Right lung (tissue), 5 donors: Measurements from ENCODE around the gene MUC15. TPM values are rescaled to one million over a fixed set of nuclear protein-coding genes. Genes with fewer than 3 reads are reported as not detected.

ENCODE experiments used
- DNase-seq, 2 donors: peaks; one replicate each; pipeline ENCODE4 v3.0.0-alpha.2; 2013
- polyA plus RNA-seq, 5 donors: library from polyadenylated mRNA; unstranded; fragments of 120-200 nt; gene quantifications; one replicate each; pipeline versions ENCODE4 v1.2.1 to v1.2.3, GENCODE V29; 2013; ENCODE audit warnings: inconsistent platforms in 1 of 5, low replicate concordance in 1 of 5; ENCODE audit not compliant: insufficient read length in 5 of 5, insufficient read depth in 1 of 5

Gene MUC15
- polyA plus RNA-seq, 5 donors = 0.80 to 1.8 (median 1.4) TPM

DNA sequence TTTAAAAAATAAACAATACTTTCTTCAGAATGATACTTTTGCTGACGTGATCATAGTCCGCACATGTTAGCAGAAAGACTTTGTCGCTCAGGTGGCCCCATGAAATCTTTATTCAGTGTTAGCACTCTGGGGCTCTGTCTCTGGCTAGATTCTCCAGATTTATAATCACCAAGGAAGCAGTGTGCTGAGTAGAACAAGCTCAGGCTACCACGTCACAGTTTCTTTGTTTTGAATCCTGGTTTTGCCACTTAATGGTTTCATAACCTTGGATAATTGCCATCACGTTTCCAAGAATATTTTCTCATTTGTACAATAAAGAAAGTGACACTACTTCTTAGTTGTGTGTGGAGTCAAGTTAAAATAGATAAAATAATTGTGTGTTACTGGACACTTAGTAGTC is 3.9 kb upstream of the MUC15 start:
- DNase-seq = peak in 1 of 2 donors; percentile 42

DNA sequence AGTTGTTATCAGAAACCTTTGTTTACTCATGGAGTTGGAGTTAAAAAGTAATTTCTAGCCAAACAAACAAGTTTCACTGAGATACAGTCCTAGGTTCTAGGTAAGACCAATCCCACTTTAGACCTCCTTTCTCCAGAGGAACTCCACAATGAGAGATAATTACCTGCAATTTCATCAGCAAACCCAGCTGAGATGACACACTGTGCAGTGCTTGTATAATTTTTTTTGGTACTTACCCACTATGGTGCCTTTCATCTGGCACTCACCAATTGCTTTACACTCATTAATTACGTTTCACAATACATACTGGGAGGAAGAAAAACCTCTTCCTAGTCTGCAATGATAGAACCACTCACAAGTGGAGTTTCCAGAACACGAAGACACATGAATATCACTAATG is 1.8 kb upstream of the MUC15 start:
- DNase-seq = no peak

DNA sequence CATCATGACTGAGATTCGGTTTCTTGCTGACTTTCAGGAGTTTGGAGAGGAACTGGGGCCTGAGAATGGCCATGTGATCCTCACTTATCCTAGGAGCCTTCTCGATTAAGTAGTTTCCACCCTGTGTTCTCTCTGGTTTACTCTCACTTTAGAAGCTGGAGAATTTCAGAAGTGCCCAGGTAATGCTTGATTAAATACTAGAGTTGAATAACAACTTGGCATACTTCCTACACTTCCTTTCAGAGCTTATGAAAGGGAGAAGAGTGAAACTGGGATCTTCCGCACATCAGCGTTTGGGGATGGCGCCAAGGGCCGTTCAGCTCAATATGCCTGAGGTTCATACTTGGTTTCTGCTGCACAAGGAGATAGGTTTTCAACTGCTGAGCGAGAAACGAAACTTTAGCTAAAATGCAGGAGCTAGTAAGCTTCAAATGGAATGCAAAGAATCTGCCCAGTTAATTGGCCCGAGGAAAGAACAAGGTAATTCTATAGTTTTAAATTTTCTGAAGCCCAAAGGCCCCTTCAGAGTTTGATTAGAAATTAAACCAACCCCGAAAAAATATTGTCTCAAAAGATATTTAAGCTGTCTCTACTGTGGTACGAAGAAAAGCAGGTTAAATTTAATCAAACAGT is 823 bp upstream of the MUC15 start:
- no peak for DNase-seq

DNA sequence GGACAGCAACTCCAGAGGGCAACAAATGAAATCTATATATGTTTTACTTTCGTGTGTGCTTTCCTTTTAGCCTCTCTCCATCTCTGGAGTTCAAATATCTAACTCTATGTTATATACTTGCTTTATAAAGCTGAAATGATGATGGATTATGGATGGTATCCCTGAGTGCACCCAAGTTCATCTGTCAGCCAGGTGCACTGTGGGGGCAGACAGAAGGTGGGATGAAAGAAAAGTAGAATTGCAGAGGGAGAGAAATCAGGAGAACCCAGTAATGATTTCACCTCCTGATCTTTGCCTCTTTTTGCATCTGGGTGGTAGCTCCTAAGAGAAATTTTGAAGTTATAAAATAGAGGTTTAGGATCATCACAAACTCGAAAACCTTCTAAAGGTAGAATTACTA is 2.4 kb downstream of the MUC15 start:
- DNase-seq = no peak

DNA sequence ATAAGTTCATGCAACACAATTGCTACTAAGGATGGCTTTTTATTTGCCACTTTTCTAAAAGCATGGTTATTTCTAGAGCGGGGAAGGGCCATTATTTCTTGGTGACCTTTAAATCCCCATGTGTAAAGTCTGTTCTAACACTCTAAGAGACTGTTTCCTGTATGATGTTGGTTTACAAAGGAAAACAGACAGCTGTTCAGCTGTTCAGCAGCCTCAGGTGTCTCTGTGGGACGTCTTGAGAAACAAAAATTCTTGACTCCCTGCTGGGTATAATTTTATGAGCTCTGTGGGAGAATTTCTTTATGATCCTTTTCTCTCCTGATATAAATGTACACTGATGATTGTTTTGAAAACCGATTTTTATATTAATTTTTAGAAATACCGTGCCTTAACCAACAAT is 13.9 kb downstream of the MUC15 start:
- DNase-seq = no peak

DNA sequence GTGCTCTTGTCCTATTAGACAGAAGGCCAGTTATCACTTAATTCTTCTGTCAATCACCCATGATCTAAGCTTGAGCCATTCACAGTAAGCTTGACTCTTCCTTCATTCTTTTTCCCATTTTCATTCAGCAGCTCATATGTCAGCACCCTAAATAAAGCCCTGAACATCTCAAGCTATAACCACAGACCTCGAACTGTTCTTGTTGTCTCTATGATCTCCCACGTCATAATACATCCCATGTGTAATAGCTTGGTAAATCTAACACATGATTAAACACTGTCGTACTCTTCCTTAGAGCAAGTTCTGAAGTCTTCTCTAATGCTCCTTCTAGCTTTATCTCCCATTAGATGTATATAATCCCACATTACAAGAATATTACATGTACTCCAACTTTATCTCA is 14.4 kb downstream of the MUC15 start:
- DNase-seq = no peak

DNA sequence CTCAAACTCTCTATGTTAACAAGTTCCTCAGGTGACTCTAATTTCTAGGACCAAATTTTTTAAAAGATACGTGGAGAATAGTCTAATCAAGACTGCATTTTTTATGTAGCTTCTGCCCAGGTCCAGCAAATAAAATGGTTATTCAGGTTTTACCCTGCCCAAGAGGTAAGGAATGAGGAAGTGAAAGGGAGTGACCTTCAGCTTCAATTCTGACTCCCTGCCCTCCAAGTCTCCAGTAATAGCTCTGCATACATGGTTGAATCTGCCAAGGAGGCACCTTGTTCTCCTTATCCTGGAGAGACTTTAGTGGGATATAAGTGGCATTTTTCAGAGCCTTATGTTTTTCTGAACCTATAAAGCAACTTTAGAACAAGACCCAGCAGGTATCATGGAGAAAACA is 15.5 kb downstream of the MUC15 start:
- DNase-seq = no peak

DNA sequence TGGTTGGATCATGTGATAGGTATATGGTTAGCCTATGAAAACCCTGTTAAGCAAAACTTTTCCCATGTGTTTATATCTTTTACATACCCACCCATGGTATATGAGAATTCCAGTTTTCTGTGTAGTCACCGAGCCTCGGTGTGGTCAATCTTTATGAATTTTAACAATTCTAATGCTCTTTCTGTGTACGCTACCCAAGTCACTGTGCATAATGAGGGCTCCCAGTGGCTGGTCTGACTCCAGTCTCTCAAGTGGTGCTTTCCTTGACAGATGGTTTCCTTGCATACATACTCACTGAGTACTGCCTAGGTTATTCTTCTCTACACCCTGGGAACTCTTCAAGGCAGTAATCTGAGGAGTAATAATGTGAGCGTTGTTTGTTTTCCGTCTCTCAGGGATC is 17.6 kb downstream of the MUC15 start:
- no peak for DNase-seq

DNA sequence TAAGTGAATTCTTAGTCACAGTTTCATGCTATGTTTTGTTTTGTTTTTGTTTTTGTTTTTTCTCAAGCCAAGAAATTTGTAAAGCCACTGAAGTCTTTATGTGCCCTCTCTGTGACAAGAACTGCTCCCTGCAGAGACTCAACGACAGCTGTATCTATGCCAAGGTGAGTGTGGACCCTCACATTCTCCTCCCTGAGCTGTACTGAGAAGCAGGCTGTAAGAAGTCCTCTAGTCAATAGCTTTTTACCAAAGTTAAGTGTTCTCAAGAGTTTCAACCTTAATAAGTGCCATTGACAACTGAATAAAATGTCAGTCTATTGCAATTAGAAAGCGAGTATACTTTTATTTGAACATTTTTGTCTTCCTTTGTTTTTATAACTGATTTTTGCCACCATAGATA is 18.9 kb downstream of the MUC15 start:
- DNase-seq = no peak

DNA sequence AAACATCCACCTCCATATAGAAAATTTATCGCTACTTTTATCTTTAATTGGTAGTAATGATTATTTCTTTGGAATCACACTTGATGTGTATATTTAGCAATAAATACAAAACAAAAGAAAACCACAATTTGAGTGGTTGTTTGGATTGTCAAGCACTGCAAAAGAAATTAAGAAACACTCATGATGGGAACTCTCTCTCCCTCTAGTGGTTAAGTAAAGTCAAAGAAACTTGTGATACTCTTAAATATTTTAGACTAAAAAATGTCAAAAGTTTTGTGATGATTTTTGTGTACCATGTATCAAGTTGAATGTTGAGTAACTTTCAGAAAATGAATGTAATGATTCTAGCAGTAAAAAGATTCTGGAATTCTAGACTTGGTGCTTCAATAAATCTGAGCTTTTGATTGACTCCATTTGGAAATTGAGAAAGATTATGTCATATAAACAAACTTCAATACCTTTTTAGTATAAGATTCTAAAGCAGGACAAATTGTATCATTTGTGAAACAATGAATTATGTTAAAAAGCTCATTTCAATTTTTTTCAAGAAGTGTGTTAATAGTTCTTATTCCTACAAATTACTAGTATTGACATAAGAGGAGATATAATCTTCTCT is 20.8 kb downstream of the MUC15 start:
- DNase-seq = no peak

DNA sequence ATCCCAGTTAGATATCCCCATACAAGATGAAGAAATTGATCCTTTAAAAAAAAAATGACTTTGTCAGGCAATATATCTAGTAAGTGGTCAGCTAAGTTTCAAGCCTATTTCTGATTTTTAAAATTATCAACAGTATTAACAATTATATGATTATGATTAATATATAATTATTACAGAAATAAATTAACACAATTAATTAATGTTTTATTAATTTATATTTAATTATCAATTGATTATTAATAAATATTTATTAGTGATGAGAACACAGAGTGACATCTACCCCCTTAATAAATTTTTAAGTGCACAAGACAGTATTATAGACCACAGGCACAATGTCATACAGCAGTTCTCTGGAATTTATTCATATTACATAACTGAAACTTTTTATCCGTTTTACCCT is 22.0 kb downstream of the MUC15 start:
- DNase-seq = no peak

DNA sequence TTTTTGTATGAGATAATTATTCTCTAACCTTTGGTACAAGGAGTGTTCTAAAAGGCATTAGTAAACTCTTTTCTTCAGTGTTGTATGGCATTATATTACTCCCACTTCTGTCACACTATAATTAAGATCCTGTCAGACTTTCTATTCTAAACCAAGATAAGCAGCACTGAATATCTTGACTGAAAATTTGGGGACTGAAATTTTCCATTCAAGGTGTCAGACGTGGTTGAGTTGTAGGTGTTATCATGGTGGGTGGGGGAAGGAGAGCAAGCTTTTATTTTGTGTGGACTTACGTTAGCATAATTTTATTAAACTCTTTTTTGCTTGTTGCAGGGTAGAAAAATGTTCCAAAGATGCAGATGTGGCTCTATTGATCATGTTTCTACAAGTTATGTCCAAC is 22.9 kb downstream of the MUC15 start:
- no peak for DNase-seq

DNA sequence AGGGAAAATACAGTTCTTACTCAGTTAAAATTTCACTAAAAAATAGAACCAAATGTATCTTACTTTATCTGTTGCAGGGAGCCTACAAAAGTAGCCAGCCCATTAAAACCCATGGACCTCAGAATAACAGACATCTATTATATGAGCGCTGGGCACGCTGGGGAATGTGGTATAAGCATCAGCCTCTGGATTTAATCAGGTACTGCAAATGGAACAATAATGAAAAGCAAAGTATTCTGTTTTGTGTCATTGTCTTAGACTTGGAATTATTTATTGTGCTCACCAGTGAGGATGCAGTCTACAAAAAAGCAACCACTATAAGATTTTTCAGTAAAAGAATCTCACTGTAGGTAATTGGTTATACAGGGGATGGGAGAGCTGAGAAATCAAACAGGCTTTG is 30.2 kb downstream of the MUC15 start:
- no peak for DNase-seq

DNA sequence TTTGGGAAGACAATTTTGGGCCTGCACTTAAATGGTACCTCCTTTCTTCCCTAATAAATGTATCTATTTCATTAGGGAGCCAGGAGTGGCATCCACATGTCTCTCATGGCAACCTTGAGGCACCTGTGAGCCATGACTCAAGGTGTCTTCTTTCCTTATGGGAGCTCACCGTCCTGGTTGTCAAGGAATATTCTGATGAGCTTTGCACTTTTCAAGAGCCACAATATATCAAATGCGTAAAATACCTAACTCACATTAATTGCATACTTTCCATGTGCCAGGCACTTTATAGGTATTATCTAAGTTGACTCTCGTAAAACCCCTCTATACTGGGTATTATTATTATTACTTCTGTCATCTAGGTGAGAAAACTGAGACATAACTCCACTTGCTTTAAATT is 32.5 kb downstream of the MUC15 start:
- DNase-seq = no peak

DNA sequence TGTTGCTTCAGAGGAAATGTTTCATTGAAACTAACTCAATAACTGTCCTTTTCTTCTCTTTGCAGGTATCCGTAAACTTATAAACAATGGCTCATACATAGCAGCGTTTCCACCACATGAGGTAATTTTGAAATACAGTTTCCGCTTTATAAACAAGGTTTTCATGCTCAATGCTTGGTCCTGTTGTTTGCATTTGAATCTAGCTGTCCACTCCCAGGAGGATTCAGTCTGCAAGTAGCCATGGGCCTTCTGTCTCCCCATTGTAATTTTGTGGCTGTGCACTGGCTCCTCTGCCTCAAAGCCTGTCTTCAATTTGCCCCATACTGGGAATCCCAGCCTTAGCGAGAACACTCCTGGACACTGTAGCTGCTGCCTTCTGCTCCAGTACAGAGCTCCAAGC is 34.7 kb downstream of the MUC15 start:
- no peak for DNase-seq

DNA sequence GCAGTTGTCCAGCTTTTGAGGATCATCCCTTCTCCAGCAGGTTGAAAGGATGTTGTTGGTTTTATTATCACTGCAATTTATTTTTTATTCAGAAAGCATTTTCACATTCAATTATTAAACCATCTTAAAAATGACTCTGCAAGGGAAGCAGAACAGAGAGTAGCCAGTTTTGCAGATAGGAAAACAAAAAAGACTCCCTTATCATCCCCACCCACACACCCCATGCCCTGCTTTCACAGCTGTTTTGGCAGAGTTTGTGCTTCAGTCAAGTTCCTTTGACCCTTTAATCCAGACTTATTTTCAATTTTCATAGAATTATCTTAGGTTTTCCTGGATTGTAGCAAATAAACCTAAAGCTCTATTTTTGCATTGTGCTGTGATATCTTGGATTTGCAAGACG is 44.4 kb downstream of the MUC15 start:
- DNase-seq = no peak

DNA sequence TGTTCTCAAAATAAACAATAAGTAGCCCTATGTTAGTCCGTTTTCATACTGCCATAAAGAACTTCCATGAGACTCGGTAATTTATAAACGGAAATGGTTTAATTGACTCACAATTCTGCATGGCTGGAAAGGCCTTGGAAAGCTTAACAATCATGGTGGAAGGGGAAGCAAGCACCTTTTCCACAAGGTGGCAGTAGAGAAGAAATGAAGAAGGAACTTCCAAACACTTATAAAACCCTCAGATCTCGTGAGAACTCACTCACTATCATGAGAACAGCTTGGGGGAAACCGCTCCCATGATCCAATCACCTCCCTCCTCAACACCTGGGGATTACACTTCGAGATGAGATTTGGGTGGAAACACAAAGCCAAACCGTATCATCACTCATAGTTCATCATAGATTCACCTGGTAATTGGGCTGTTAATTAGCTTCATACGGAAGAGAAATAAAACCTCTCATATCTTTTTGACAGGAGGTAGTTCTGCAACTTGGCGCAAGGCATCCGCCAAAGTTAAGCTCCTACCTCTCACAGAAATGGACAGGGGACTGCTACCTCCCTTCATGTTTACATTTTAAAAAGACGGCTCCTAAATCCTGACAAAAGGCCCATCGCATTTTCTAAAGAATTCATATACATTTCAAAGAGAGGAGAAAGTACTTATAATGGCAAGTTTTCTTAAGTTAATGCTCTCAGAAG is 49.0 kb downstream of the MUC15 start:
- DNase-seq = no peak

DNA sequence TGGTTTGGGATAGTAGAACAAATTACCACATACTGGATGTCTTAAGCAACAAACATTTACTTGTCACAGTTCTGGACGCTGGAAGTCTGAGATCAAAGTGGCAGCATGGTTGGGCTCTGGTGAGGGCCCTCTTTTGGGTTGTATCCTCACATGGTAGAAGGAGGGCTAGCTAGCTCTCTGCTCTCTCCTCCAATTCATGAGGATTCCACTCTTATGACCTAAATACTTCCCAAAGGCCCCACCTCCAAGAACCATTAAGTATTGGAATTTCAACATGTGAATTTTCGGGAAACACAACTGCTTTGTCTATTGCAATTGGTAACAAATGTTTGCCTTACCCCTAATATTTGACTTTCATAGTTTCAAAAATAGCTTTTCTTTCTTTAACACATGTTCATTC is 52.6 kb downstream of the MUC15 start:
- no peak for DNase-seq

DNA sequence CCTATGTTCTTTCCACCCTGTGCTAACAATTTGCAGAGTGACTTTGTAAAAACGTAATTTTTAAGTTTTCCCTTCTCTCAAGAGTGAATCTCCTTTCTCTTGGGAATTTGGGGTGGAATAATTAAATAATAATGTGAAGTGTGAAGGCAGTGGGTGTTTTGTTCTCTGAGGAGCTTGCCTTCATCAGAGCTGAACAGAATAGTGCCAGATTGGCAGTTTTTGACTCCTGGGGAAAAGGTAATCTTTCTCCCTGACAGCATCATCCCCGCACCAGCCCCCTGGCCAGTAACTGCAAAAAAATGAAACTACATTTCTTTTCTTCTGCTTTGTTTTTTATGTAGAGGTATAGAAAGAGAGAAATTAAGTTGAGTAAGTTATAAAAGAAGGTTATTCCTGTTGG is 59.9 kb downstream of the MUC15 start:
- no peak for DNase-seq

DNA sequence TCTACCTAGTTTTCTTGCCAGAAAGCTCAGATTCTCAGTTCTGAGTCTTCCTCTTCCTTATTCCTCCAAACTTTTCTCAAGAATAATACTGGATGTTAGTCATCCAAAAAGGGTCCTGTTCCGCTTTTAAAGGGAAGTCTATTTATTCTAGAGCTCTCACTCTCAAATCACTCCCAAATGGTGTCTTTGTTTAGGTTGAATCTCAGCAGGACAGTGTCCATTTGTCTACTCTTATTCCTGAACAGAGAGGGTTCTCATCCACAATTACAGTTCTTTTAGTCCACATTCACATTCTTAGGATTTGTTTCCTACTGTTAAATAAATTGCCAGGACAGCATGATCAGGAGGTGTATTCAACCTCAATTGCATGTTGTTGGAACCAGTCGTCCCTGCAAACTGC is 61.3 kb downstream of the MUC15 start:
- no peak for DNase-seq

DNA sequence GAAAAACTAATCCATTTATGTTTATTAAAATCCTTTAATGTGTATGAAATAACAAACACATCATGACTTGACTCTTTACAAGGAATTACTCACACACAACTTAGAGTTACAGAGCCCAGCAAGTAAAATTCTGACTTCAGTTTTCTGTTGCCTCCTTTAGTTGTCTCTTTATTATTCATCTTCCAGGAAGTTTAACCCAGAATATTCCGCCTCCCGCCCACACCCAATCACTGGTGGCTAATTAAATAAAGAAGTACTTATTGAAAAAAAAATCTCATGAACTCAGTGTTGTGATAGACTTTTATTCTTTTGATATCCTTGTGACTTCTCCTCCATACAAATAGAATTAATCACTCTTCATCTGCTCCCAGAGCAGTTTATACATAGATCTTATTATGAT is 61.9 kb downstream of the MUC15 start:
- DNase-seq = no peak
